PFSK-1 (cell line): Measurements from ENCODE around the gene LMO7.

Source experiments
- FOXP2 ChIP-seq: optimal IDR thresholded peaks from 2 replicates; pipeline ENCODE3; 2011; ENCODE audit warnings: borderline replicate concordance, control low read depth, inconsistent platforms; ENCODE audit not compliant: insufficient read depth; ENCODE audit errors: extremely low read length, extremely low read depth
- POLR2AphosphoS5 ChIP-seq: IDR thresholded peaks from 2 replicates; pipeline ENCODE4 v1.6.1; 2012; ENCODE audit warnings: low read depth, mild to moderate bottlenecking, control low read depth, low read length, moderate library complexity
- REST ChIP-seq, 2 experiments: IDR thresholded peaks; 2 replicates each; pipeline versions ENCODE4 v1.6.1 to v1.8.0; 2011 to 2012; ENCODE audit warnings: low read depth in 2 of 2, low read length in 2 of 2, control low read depth in 1 of 2, inconsistent platforms in 1 of 2, mild to moderate bottlenecking in 1 of 2, moderate library complexity in 1 of 2; ENCODE audit not compliant: insufficient read depth in 1 of 2
- SIN3A ChIP-seq: IDR thresholded peaks from 2 replicates; pipeline ENCODE4 v1.6.1; 2012; ENCODE audit warnings: mild to moderate bottlenecking, low read length, moderate library complexity, borderline replicate concordance; ENCODE audit not compliant: insufficient read depth
- TAF1 ChIP-seq: IDR thresholded peaks from 2 replicates; pipeline ENCODE4 v1.6.1; 2012; ENCODE audit warnings: low read length, control low read depth, borderline replicate concordance; ENCODE audit not compliant: insufficient read depth

LMO7 gene

GRCh38 chr13:75749407-75749806 lies 113.3 kb downstream of the LMO7 start:
- TF ChIP-seq REST (IDR thresholded peaks at IDR 0.05; ENCODE audit: insufficient read depth in 1 of 2, low read depth in 2 of 2, low read length in 2 of 2) (no peak), POLR2AphosphoS5 (no peak)

GRCh38 chr13:75751350-75751749 lies 115.2 kb downstream of the LMO7 start:
- TF ChIP-seq TAF1 (no peak), SIN3A (no peak), FOXP2 (no peak), POLR2AphosphoS5 (no peak), REST (IDR thresholded peaks at IDR 0.05; ENCODE audit: insufficient read depth in 1 of 2, low read depth in 2 of 2, low read length in 2 of 2) (no peak)

- TF ChIP-seq POLR2AphosphoS5, result no peak
- no peak for TF ChIP-seq FOXP2
- no peak for TF ChIP-seq SIN3A
- no peak for TF ChIP-seq REST (IDR thresholded peaks at IDR 0.05; ENCODE audit: insufficient read depth in 1 of 2, low read depth in 2 of 2, low read length in 2 of 2)
- TF ChIP-seq TAF1, result no peak
Measured at GRCh38 chr13:75752826-75753225, 116.7 kb downstream of the LMO7 start.

- TF ChIP-seq TAF1, result no peak
- TF ChIP-seq POLR2AphosphoS5, result no peak
- TF ChIP-seq SIN3A, result no peak
Measured at GRCh38 chr13:75754936-75755335, 118.8 kb downstream of the LMO7 start.

GRCh38 chr13:75757336-75757735 lies 121.2 kb downstream of the LMO7 start:
- TF ChIP-seq SIN3A (no peak), TAF1 (no peak), FOXP2 (no peak), REST (IDR thresholded peaks at IDR 0.05; ENCODE audit: insufficient read depth in 1 of 2, low read depth in 2 of 2, low read length in 2 of 2) (no peak), POLR2AphosphoS5 (no peak)

- TF ChIP-seq POLR2AphosphoS5 (no peak), SIN3A (no peak), TAF1 (no peak), REST (IDR thresholded peaks at IDR 0.05; ENCODE audit: insufficient read depth in 1 of 2, low read depth in 2 of 2, low read length in 2 of 2) (no peak), FOXP2 (no peak)
Measured at GRCh38 chr13:75759531-75759930, 123.4 kb downstream of the LMO7 start.
